SU-DHL-6 (cell line): ENCODE data around the gene CNTN2.

Source experiments
- EZH2phosphoT487 ChIP-seq: fragments of 200-600 bp; sonication (generic), shearing (Covaris generic); conservative IDR thresholded peaks from 2 replicates; pipeline ENCODE4 v1.6.1; 2018; ENCODE audit warnings: mild to moderate bottlenecking, antibody characterized with exemption, low read length, moderate library complexity, mixed read lengths
- TF ChIP-seq, protein P1 (sequence below): fragments of 200-600 bp; sonication (generic); IDR thresholded peaks from one replicate; pipeline ENCODE4 v1.5.1; 2017; ENCODE audit warnings: antibody characterized with exemption, mild to moderate bottlenecking, low read length, moderate library complexity; ENCODE audit not compliant: insufficient read depth, poor library complexity, severe bottlenecking

- TF ChIP-seq, protein P1, sequence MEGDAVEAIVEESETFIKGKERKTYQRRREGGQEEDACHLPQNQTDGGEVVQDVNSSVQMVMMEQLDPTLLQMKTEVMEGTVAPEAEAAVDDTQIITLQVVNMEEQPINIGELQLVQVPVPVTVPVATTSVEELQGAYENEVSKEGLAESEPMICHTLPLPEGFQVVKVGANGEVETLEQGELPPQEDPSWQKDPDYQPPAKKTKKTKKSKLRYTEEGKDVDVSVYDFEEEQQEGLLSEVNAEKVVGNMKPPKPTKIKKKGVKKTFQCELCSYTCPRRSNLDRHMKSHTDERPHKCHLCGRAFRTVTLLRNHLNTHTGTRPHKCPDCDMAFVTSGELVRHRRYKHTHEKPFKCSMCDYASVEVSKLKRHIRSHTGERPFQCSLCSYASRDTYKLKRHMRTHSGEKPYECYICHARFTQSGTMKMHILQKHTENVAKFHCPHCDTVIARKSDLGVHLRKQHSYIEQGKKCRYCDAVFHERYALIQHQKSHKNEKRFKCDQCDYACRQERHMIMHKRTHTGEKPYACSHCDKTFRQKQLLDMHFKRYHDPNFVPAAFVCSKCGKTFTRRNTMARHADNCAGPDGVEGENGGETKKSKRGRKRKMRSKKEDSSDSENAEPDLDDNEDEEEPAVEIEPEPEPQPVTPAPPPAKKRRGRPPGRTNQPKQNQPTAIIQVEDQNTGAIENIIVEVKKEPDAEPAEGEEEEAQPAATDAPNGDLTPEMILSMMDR, result no peak
- TF ChIP-seq EZH2phosphoT487, result no peak
Measured at GRCh38 chr1:205095422-205095821, 52.4 kb downstream of the CNTN2 start.
